HEK293 (cell line): ENCODE data around the gene DIABLO.
"Not testable (repeated sequence)": the region's sequence is repeated elsewhere in the genome, so short reads cannot be mapped to it uniquely, and the experiment has no call there.

Experiments
- CTCF ChIA-PET: fragments of 350-600 bp; formaldehyde crosslinking; extraction: SDS; loops from one replicate; lab custom pipeline; 2021; ENCODE audit warnings: antibody characterized with exemption; lab: Yijun Ruan, JAX
- POLR2A ChIA-PET: fragments of 300-600 bp; formaldehyde crosslinking; extraction: SDS; loops from one replicate; lab custom pipeline; 2020; ENCODE audit warnings: antibody characterized with exemption, inconsistent platforms; lab: Yijun Ruan, JAX
- H3K27ac ChIP-seq: fragments of 200-500 bp; sonication (Bioruptor generic); 2 replicates; pipeline ENCODE4 v1.5.1; 2014; ENCODE audit warnings: low read depth, low read length, control low read depth, inconsistent platforms; ENCODE audit errors: extremely low read depth
- H3K36me3 ChIP-seq, 2 experiments: fragments of 200-500 bp in 1 of 2; sonication (Bioruptor generic) in 1 of 2; 1 replicate in 1 of 2; 2 replicates in 1 of 2; pipeline ENCODE4 v1.5.1; 2014 to 2017; ENCODE audit warnings: inconsistent platforms in 2 of 2, low read length in 2 of 2; ENCODE audit not compliant: control insufficient read depth in 2 of 2, insufficient read depth in 1 of 2
- H3K4me1 ChIP-seq: fragments of 200-500 bp; sonication (Bioruptor generic); 2 replicates; pipeline ENCODE4 v1.5.1; 2014; ENCODE audit warnings: mild to moderate bottlenecking, low read length, inconsistent platforms; ENCODE audit not compliant: control insufficient read depth, insufficient read depth
- H3K4me3 ChIP-seq: 2 replicates; pipeline ENCODE4 v1.5.1; 2011; ENCODE audit warnings: low read depth, mild to moderate bottlenecking, control low read depth, low read length, moderate library complexity
- H3K9me3 ChIP-seq: fragments of 200-500 bp; sonication (Bioruptor generic); 2 replicates; pipeline ENCODE4 v1.5.1; 2014; ENCODE audit warnings: low read depth, low read length, inconsistent platforms; ENCODE audit not compliant: control insufficient read depth, insufficient read depth
- KLF17 ChIP-seq: fragments of 450-650 bp; formaldehyde crosslinking; IDR thresholded peaks from 2 replicates; pipeline ENCODE4 v1.5.1; 2016; ENCODE audit warnings: missing biosample characterization, missing genetic modification characterization
- MYNN ChIP-seq: fragments of 450-650 bp; formaldehyde crosslinking; IDR thresholded peaks from 2 replicates; pipeline ENCODE4 v1.5.1; 2016; ENCODE audit warnings: missing biosample characterization, missing genetic modification characterization, borderline replicate concordance
- PRDM2 ChIP-seq: fragments of 450-650 bp; formaldehyde crosslinking; IDR thresholded peaks from 2 replicates; pipeline ENCODE4 v1.5.1; 2016; ENCODE audit warnings: missing biosample characterization, missing genetic modification characterization, borderline replicate concordance
- ZEB2 ChIP-seq: fragments of 450-650 bp; formaldehyde crosslinking; IDR thresholded peaks from 2 replicates; pipeline ENCODE4 v1.5.1; 2016; ENCODE audit warnings: missing biosample characterization, missing genetic modification characterization
- ZNF112 ChIP-seq: fragments of 450-650 bp; formaldehyde crosslinking; IDR thresholded peaks from 2 replicates; pipeline ENCODE4 v1.5.0; 2017; ENCODE audit warnings: missing biosample characterization, missing genetic modification characterization
- ZNF2 ChIP-seq: fragments of 450-650 bp; formaldehyde crosslinking; IDR thresholded peaks from 2 replicates; pipeline ENCODE4 v1.5.1; 2016; ENCODE audit warnings: missing biosample characterization, missing genetic modification characterization
- ZNF292 ChIP-seq: fragments of 450-650 bp; formaldehyde crosslinking; IDR thresholded peaks from 2 replicates; pipeline ENCODE4 v1.5.1; 2016; ENCODE audit warnings: low read depth, missing biosample characterization, missing genetic modification characterization, borderline replicate concordance
- ZNF391 ChIP-seq: fragments of 450-650 bp; formaldehyde crosslinking; IDR thresholded peaks from 2 replicates; pipeline ENCODE4 v1.5.1; 2016; ENCODE audit warnings: low read depth, missing biosample characterization, missing genetic modification characterization, borderline replicate concordance
- ZNF510 ChIP-seq: fragments of 450-650 bp; formaldehyde crosslinking; IDR thresholded peaks from 2 replicates; pipeline ENCODE4 v1.5.1; 2018; ENCODE audit warnings: mild to moderate bottlenecking, missing genetic modification characterization, missing biosample characterization; ENCODE audit not compliant: insufficient replicate concordance
- ZNF600 ChIP-seq: fragments of 450-650 bp; formaldehyde crosslinking; IDR thresholded peaks from 2 replicates; pipeline ENCODE4 v1.5.1; 2016; ENCODE audit warnings: missing biosample characterization, missing genetic modification characterization
- ZNF658 ChIP-seq: fragments of 450-650 bp; formaldehyde crosslinking; IDR thresholded peaks from 2 replicates; pipeline ENCODE4; 2016; ENCODE audit warnings: missing biosample characterization, missing genetic modification characterization
- ZNF707 ChIP-seq: fragments of 450-650 bp; formaldehyde crosslinking; IDR thresholded peaks from 2 replicates; pipeline ENCODE4 v1.5.1; 2016; ENCODE audit warnings: missing biosample characterization, missing genetic modification characterization
- TF ChIP-seq, protein P1 (sequence below): fragments of 450-650 bp; formaldehyde crosslinking; IDR thresholded peaks from 2 replicates; pipeline ENCODE4 v1.5.1; 2016; ENCODE audit warnings: missing biosample characterization, missing genetic modification characterization
- TF ChIP-seq, protein P2 (sequence below): fragments of 450-650 bp; formaldehyde crosslinking; IDR thresholded peaks from 2 replicates; pipeline ENCODE4 v1.5.1; 2016; ENCODE audit warnings: missing biosample characterization, missing genetic modification characterization

DIABLO gene

DNA sequence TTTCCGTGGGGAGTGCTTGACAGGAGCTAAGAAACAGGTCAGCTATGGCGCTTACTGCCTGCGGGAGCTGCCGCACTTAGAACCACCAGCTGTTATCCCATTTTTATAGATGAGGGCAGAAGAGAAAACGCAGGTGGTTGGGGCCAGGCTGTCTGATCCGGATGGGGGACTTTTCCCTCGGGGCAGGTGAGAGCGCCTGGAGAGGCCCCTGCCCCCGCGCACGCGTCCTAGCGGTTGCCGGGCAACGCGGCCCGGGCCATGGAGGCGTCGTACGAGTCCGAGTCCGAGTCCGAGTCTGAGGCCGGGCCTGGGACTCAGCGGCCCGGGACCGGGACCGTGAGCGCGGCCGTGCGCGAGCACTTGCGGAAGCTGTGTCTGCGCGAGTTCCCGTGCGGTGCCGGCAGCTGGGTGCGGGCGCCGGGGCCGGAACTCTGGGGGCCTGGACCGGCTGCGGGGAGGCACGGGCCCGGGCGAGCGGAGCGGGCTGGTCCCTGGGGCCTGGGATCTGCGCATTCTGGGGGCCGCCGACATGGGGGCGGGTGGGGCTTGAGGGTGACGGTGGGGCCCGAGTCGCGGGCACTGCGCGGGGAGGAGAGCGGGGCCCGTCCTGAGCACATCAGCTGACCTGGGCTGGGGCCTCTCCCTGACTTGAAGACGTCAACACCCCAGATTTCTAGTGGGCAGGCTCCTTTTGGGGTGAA, 42.8 kb downstream of the DIABLO start, which contains the start of gene LRRC43:
TSS of gene LRRC43 (plus strand) at position 237 of the 701 bp plus-strand sequence. CDS start at position 259, 22 bp downstream.
- ChIA-PET POLR2A (no interaction called here), CTCF (interaction anchor here (0.7 to 0.9 kb wide), 3 partner anchors 9 to 689 kb away, joined by 3 to 4 read pairs (median 3); no protein-coding TSS in a partner anchor)
- H3K4me1 ChIP-seq: no peaks in the 10 kb centered on the region
- TF ChIP-seq, protein P1, sequence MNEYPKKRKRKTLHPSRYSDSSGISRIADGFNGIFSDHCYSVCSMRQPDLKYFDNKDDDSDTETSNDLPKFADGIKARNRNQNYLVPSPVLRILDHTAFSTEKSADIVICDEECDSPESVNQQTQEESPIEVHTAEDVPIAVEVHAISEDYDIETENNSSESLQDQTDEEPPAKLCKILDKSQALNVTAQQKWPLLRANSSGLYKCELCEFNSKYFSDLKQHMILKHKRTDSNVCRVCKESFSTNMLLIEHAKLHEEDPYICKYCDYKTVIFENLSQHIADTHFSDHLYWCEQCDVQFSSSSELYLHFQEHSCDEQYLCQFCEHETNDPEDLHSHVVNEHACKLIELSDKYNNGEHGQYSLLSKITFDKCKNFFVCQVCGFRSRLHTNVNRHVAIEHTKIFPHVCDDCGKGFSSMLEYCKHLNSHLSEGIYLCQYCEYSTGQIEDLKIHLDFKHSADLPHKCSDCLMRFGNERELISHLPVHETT (tag by site-specific recombination): no peak
- TF ChIP-seq ZNF510 (tag by site-specific recombination): no peak
- no peak for TF ChIP-seq ZNF292 (tag by site-specific recombination)
- no peak for TF ChIP-seq ZNF391 (tag by site-specific recombination)
- no peak for TF ChIP-seq PRDM2 (tag by site-specific recombination)
- TF ChIP-seq KLF17 (tag by site-specific recombination): no peak
- TF ChIP-seq ZNF600 (tag by site-specific recombination): no peak
- TF ChIP-seq ZEB2: no peak
- TF ChIP-seq ZNF707: no peak
- no peak for TF ChIP-seq ZNF2 (tag by site-specific recombination)
- no peak for TF ChIP-seq MYNN (tag by site-specific recombination)
- no peak for TF ChIP-seq ZNF658 (tag by site-specific recombination)
- TF ChIP-seq, protein P2, sequence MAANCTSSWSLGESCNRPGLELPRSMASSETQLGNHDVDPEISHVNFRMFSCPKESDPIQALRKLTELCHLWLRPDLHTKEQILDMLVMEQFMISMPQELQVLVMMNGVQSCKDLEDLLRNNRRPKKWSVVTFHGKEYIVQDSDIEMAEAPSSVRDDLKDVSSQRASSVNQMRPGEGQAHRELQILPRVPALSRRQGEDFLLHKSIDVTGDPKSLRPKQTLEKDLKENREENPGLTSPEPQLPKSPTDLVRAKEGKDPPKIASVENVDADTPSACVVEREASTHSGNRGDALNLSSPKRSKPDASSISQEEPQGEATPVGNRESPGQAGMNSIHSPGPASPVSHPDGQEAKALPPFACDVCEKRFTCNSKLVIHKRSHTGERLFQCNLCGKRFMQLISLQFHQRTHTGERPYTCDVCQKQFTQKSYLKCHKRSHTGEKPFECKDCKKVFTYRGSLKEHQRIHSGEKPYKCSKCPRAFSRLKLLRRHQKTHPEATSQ: no peak
- TF ChIP-seq ZNF112 (tag by site-specific recombination): no peak
- H3K27ac ChIP-seq: no peak within 1 kb of the TSS
- no peaks in the 10 kb centered on the region for H3K9me3 ChIP-seq
- no peak within 1 kb of the TSS for H3K4me3 ChIP-seq
- no peaks in the 10 kb centered on the region for H3K36me3 ChIP-seq

- H3K9me3 ChIP-seq, POLR2A ChIA-PET, H3K4me1 ChIP-seq, H3K4me3 ChIP-seq, H3K27ac ChIP-seq, H3K36me3 ChIP-seq: not testable (repeated sequence)
- CTCF ChIA-PET: interaction anchor here (0.7 to 2.0 kb wide), 2 partner anchors 14 to 53 kb away, joined by 3 to 8 read pairs; no protein-coding TSS in a partner anchor
These were observed 49.4 kb downstream of the DIABLO start for GRCh38 chr12:122176473-122176872.
